SK-N-SH treated with all-trans-retinoic acid at 6 μM for 48 hours (cell line): ENCODE measurements around the gene RPL21.

Experiments
- ARNTL ChIP-seq: fragments of 450-650 bp; formaldehyde crosslinking; IDR thresholded peaks from 2 replicates; pipeline ENCODE4 v1.5.0; 2020; ENCODE audit warnings: low read depth, mild to moderate bottlenecking, moderate library complexity, borderline replicate concordance
- BACH2 ChIP-seq: fragments of 250-450 bp; sonication (Bioruptor Pico); IDR thresholded peaks from 2 replicates; pipeline ENCODE4 v1.9.0; 2021; ENCODE audit warnings: mild to moderate bottlenecking, borderline replicate concordance
- CREB5 ChIP-seq: fragments of 250-450 bp; sonication (Bioruptor Pico); IDR thresholded peaks from 2 replicates; pipeline ENCODE4 v1.5.1; 2020; ENCODE audit warnings: low read depth, mild to moderate bottlenecking, moderate library complexity
- CSRNP3 ChIP-seq: fragments of 250-450 bp; sonication (Bioruptor Pico); IDR thresholded peaks from 2 replicates; pipeline ENCODE4 v1.5.1; 2021; ENCODE audit warnings: mild to moderate bottlenecking, moderate library complexity
- ISL1 ChIP-seq: fragments of 250-450 bp; sonication (Bioruptor Pico); IDR thresholded peaks from 2 replicates; pipeline ENCODE4 v2.1.2; 2022; ENCODE audit warnings: mild to moderate bottlenecking, moderate library complexity
- PATZ1 ChIP-seq: fragments of 250-450 bp; sonication (Bioruptor Pico); IDR thresholded peaks from 2 replicates; pipeline ENCODE4 v1.8.0; 2020; ENCODE audit warnings: mild to moderate bottlenecking, moderate library complexity, borderline replicate concordance
- PPARA ChIP-seq: fragments of 250-450 bp; sonication (Bioruptor Pico); IDR thresholded peaks from 2 replicates; pipeline ENCODE4 v1.5.0; 2020; ENCODE audit warnings: mild to moderate bottlenecking, borderline replicate concordance
- RARB ChIP-seq: fragments of 250-450 bp; sonication (Bioruptor Pico); IDR thresholded peaks from 2 replicates; pipeline ENCODE4 v1.8.0; 2021; ENCODE audit warnings: mild to moderate bottlenecking, moderate library complexity
- TOX ChIP-seq: fragments of 250-450 bp; sonication (Bioruptor Pico); IDR thresholded peaks from 2 replicates; pipeline ENCODE4 v1.8.0; 2021; ENCODE audit warnings: mild to moderate bottlenecking, moderate library complexity, borderline replicate concordance
- TSHZ2 ChIP-seq: fragments of 250-450 bp; sonication (Bioruptor Pico); IDR thresholded peaks from 2 replicates; pipeline ENCODE4 v1.5.0; 2020; ENCODE audit warnings: mild to moderate bottlenecking, moderate library complexity
- ZFP3 ChIP-seq: fragments of 250-450 bp; sonication (Bioruptor Pico); IDR thresholded peaks from 2 replicates; pipeline ENCODE4 v1.5.0; 2020; ENCODE audit warnings: mild to moderate bottlenecking, moderate library complexity

GRCh38 chr13:27304611-27305010 lies 53.3 kb downstream of the RPL21 start:
- TF ChIP-seq PPARA (no peak), ARNTL (CRISPR knock-in tag) (no peak), TSHZ2 (CRISPR knock-in tag) (no peak), PATZ1 (no peak), CSRNP3 (CRISPR knock-in tag) (no peak), ZFP3 (CRISPR knock-in tag) (no peak), RARB (CRISPR knock-in tag) (no peak), ISL1 (CRISPR knock-in tag) (no peak), CREB5 (CRISPR knock-in tag) (no peak), BACH2 (CRISPR knock-in tag) (no peak), TOX (no peak)
